Hypothalamus (tissue), 51 donors: ENCODE measurements around the gene RARA.
A peak's percentile ranks its signal among the peaks of the same experiment; 100 is the strongest.

ENCODE experiments used
- DNase-seq, 51 donors: peaks; one replicate each; lab custom pipeline; 2025; lab: John Stamatoyannopoulos, UW

RARA gene

DNA sequence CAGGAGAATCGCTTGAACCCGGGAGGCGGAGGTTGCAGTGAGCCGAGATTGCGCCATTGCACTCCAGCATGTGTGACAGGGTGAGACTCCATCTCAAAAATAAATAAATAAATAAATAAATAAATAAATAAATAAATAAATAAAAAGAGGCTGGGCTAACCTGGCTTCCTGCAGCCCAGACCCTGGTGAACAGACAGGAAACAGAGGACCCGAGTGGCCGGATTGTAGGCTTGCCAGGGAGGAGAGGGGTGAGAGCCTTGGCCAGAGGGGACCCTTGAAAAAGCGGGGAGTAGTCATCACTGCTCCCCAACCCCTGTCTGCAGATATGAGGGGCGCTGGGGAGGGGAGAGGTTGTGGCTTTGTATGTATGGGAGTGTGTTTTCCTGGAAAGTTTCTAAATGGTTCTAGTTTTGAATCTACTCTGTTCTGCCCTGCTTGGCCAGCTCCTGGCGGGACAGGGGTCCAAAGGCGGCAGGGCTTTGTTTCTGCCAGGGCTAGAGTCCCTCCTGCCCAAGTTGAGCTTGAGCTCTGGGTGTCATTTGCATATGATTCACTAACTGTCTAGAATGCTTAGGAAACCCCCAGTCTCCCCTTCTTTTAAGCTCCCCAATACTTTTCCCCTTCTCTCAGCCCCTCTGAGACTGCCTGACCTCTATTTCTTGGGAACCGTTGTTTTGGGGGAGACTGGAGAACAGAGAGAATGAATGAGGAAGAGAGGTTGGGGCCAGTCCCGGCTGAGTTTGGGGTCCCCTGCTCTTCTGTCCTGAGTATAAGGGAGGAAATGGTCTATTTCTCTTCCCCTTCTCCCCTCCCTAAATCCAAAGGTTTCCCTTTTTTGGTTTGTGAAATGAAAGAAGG is 16.4 kb downstream of the RARA start:
- no peak for DNase-seq

DNA sequence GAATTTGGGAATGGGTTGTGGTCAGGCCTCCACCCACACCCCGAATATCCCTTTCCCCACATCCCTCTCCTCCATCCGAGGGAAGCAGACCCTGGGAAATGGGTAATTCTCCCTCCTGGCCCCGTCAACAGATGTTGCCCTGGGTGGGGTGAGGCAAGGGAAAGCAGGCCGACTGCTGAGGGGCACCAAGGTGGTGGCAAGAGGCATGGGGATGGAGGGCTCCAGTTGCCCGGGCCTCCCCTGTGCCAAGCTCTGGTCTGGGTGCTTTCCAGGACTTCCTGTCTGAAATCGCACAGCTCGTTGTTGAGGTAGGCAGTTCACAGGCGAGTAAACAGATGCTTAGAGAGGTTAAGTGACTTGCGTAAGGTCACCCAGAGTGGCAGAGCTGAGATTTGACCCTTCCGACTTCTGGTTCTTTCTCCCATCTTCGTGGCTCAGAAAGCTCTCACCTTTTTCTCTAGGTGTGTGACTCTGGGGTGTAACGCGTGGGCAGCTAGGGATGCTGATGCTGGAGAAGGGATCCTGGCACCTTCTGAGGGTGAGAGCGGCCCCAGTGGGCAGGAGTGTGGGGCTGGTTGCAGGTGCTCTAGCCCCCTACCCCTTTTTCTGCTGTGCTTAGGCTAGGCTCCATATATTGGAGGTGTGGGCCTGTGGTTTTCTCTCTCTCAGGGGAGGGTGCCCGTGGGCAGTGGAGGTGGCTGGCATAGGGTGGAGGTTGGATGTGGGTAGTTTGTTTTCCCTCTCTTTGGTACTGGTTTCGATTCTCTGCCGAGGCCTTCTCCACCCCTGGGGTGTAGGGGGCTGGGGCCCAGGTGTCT is 17.2 kb downstream of the RARA start:
- no peak for DNase-seq

DNA sequence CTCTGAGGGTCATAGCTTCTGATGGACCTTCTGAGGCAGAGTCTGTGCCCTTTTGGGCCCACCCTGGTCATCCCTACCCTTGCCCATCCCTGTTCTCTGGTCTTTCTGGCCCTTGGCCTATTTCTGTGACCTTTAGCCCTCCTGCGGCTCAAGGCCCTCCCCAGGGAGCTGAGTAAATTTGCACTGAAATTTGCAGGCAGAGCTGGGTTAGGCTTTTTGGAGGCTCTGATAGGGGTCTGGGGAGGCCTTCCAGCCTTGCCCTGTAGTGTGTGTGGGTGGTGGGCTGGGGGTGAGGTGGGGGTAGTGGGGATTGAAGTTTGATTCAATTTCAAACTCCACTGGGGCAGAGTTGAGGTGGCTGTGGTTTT is 17.8 kb downstream of the RARA start:
- no peak for DNase-seq

DNA sequence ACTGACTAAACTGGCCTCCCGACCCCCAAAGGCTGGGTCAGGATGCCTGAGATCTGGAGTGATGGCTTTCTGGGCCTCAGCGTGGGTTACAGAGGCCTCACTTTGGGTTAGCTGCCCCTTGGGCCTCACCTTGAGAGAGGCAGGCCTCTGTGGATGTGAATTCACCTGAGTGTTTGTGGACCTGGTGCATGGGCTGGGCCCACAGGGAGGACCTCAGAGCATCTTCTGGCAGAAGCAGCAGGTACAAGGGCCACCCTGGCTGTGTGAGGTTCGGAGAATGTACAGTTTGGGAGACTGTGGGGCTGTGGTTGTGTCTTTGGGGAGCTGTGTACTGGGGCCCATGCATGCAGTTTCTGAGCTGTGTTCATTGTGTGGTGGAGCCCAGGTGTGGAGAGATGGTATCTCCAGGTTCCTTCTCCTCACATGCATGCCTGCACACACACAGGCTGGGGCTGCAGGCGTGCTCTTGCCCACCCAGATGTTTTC is 18.3 kb downstream of the RARA start:
- DNase-seq: no peak

DNA sequence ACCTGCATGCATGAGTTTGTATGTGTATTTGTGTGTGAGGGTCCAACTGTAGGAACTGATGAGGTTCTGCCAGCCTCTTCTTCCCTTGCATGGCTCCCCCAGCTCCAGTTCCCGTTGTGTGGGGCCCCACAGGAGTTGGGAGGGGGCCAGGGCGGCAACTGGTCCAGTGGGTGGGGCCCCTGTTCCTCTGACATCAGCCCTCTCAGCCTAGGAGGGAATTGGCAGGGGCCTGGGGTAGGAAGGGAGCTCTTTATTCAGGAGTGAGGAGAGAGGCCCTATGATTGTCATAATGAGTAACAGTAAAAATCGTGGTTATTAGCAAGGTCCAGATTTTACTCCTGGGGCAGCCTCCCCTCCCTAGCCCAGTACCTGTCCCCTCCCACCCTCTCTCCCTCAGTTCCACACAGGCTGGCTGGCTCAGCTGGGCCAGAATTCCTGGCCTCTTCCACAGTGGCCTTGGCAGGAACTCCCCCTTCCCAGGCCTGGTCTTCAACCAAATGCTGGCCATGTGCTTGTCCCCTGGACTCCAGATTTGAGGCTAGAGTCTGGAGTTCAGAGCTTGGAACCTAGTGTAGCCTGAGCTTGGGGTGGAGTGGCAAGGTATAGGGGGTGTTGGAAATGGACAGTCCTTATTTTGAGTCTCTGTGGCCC is 18.9 kb downstream of the RARA start:
- DNase-seq: no peak

DNA sequence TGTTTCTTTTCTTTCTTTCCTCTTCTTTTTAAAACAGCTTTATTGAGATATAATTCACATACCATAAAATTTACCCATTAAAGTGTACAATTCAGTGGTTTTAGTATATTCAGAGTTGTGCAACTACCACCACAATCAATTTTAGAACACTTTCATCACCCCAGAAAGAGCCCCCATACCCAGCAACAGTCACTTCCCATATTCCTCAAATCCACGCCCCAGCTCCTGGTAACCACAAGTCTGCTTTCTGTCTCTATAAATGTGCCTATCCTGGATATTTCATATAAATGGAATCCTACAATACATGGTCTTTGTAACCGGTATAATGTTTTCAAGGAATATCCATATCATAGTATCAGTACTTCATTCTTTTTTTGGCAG is 19.4 kb downstream of the RARA start:
- DNase-seq: no peak

DNA sequence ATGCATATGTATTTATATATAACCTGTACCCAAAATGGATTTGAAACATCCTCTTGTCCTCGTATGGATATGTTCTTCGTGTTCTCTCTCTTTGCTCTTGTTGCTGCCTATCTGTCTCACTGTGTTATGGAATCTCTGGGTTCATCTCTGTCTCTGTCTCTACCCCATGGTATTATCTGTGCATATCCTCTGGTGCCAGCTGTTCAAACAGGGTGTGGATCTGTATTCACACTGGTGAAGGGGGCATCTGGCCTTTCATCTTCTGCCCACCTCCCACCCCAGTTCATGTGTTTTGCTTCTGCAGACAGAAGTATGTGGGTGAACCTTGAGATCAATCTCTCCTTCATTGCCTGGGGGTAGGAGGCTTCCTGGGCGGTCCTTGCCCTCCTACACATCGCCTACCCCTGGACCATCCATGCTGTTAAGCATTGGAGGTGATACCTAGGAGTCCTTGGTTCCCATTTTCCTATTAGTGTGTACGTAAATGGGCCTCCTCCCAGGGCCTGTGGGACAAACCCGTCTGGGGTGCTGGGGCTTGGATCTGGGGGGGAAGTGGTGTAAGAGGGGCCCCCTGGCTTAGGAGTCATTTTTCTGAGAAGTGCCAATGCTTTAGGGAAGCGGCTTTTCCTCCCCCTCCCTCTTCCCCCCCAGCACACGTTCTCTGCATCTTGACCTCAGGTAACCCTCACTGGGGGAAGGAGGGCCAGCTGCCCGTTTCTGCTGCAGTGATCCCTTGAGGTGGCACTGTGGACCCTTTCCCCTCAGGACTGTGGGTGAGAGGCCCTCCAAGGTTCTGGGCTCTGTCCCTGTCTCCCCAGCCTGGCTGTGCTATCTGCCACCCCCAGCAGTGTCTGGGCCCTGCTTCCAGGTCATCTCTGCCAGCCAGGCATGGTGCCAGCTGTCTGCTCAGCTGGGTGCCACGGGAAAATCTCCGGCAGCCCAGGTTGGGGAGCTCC is 21.1 kb downstream of the RARA start:
- peak in 7 of 51 donors; percentile 11 to 38 (median 29) for DNase-seq

DNA sequence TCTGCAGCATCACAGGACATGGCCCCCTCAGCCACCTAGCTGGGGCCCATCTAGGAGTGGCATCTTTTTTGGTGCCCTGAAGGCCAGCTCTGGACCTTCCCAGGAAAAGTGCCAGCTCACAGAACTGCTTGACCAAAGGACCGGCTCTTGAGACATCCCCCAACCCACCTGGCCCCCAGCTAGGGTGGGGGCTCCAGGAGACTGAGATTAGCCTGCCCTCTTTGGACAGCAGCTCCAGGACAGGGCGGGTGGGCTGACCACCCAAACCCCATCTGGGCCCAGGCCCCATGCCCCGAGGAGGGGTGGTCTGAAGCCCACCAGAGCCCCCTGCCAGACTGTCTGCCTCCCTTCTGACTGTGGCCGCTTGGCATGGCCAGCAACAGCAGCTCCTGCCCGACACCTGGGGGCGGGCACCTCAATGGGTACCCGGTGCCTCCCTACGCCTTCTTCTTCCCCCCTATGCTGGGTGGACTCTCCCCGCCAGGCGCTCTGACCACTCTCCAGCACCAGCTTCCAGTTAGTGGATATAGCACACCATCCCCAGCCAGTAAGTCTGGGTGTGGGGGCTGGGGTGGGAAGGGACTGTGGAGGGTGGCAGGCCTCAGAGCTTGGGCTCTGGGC is 22.0 kb downstream of the RARA start:
- no peak for DNase-seq

DNA sequence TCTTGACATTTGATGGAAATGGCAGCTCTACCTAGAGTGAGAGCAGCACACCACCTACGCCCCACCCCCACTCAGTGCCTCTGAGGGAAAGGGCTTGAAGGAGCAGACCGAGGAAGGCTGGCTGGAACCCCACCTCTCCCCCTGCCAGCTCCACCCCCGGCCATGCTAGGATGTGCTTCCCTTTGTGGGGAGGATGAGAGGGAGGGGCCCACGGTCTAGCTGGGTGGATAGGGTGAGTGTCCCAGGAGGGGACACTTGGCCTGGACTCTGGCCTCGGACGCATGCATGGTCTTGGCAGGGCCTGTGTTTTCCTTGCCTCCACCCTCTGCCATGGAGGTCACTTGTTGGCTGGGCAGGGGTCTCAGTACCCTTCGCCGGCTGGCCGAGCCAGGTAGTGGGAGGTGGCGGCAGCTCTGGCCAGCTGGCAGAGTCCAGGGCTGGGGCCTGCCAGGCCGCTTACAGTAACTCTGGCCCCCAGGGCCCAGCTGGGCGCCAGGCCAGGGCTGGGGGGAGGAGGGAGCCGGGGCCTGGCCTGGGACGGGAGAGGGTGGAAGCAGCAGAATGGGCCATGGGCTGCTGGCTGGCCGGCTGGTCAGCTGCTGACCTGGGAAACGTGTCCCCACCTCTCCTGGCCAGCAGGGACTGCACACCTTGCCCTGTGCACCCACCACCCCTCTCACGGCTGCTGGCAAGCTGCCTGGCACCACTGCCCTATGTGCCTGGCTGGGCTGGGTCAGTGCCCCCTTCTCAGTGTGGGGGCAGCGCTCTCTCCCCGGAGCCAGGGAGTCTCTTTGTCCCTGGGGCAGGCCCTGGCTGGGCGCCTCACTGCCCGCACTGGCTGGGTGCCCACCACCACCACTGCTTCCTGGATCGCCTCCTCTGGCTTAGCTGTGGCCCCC is 23.0 kb downstream of the RARA start:
- peak in 47 of 51 donors; percentile 33 to 93 (median 78) for DNase-seq

GRCh38 chr17:40333781-40334448 is 24.9 kb downstream of the RARA start:
- no peak for DNase-seq

DNA sequence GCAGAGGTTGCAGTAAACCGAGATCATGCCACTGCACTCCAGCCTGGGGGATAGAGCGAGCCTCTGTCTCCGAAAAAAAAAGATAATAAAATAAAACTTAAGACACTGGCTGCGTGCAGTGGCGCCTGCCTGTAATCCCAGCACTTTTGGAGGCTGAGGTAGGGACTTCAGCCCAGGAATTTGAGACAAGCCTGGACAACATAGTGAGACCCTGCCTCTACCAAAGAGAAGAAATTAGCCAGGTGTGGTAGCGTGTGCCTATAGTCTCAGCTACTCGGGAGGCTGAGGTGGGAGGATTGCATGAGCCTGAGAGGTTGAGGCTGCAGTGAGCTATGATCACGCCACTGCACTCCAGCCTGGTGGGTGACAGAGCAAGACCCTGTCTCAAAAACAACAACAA is 26.6 kb downstream of the RARA start:
- no peak for DNase-seq

GRCh38 chr17:40337351-40337750 is 28.4 kb downstream of the RARA start:
- DNase-seq: no peak

DNA sequence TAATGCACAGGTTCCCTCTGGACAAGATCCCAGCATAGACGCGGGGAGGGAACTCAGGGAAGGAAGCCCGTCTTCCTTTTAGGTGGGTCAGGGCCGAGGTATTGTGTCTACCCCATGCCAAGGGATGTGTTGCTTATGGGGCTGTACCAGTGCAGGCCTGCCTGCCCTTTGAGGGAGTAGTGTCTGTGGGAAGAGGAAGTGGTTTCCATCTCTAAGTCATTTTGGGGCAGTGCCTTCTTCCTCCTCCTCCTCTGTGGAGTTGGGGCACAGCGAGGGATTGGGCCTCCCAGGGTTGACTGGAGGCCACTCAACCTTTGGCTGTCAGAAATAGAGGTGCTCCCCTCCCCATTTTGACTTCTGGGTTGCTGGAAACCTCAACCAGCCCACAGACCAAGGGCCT is 29.1 kb downstream of the RARA start:
- DNase-seq: no peak

DNA sequence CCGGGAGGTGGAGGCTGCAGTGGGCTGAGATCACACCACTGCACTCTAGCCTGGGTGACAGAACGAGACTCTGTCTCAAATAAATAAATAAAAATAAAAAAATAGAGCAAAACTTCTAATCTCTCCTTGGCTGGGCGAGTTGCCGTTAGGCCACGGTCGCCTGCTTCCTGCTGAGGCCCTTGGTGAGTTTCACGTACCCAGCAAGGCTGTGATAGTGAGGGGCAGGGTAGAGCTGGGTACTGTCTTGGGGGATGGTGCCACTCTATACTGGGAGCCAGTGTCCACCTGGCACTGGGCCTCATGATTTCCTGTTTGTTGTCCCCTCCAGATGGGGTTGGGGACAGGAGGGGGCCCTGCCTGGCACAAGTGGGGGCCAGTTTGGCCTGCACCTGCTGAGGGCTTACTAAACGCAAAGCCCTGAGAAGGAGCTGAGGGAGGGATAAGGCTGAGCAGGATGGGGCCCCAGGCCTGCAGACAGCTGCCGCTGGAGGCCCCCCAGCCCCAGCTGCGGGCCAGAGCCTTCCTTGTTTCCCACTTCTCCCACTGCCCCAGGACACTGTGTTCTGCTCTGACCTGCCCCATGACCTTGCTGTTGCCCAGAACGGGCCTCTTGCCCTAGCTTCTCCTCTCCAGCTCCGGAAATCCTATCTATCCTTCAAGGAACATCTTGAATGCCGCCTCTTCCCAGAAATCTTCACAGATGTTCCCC is 30.1 kb downstream of the RARA start:
- no peak for DNase-seq

DNA sequence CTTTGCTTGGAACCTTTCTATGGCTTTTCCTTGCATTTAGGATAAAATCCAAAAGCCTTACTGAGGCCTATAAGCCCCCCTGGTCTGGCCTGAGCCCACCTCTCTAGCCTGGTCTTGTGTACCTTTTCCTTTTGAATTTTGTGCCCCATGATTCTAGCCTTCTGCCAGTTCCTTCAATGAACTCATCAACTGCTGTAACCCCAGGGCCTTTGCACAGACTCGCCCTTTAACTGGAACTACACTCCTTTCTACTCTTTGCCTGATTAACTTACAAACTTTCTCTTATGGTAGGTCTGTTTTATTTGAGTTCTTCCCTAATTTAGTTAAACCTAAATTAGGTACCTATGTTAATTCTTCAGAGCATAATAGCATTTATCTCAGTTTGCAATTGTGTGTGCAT is 31.3 kb downstream of the RARA start:
- DNase-seq: no peak

GRCh38 chr17:40340880-40341807 is 32.2 kb downstream of the RARA start:
- peak in 44 of 51 donors; percentile 9 to 89 (median 67) for DNase-seq
